K562 (cell line): Measurements from ENCODE around the gene TBC1D7. TPM values are rescaled to one million over a fixed set of nuclear protein-coding genes. Genes with fewer than 3 reads are reported as not detected.

Experiments used
- ATAC-seq: fragments of 200-7000 bp; cut with Tn5 transposase; 3 replicates; pipeline ENCODE4 v1.9.1; 2020; ENCODE audit warnings: moderate library complexity
- BruUV-seq: library from RNA; stranded (reverse); fragments of 400-500 nt; replicated peaks from 2 replicates; lab custom pipeline; 2021; lab: Mats Ljungman, UMichigan
- CTCF ChIA-PET: fragments of 300-600 bp; formaldehyde crosslinking; extraction: SDS; loops from one replicate; lab custom pipeline; 2021; ENCODE audit warnings: low intra/inter-chr PET ratio; lab: Yijun Ruan, JAX
- POLR2A ChIA-PET: fragments of 300-600, 350-650 bp; sonication (Branson Sonifier 250); formaldehyde crosslinking; extraction: SDS; loops from one replicate; lab custom pipeline; 2021; ENCODE audit warnings: antibody characterized with exemption, inconsistent platforms; lab: Yijun Ruan, JAX
- DNase-seq, 4 experiments: peaks; one replicate each; pipeline versions ENCODE4 v3.0.0 to v3.0.0-alpha.2; 2011 to 2018; ENCODE audit warnings: low spot score in 3 of 4, mixed read lengths in 3 of 4; ENCODE audit errors: extremely low read depth in 1 of 4
- FAIRE-seq: peaks from 2 replicates; lab custom pipeline; 2011; peaks lifted over from hg19 to GRCh38; lab: Jason Lieb, UNC
- H2AFZ ChIP-seq: 2 replicates; pipeline ENCODE4 v1.6.0; 2011; ENCODE audit warnings: low read depth, low read length, control low read depth, inconsistent platforms
- H3K27ac ChIP-seq: fragments of 200-600 bp; 3 replicates; pipeline ENCODE4 v1.8.0; 2011; ENCODE audit warnings: low read depth, mild to moderate bottlenecking, control low read depth, inconsistent platforms, low read length, moderate library complexity, mixed read lengths; ENCODE audit errors: extremely low read depth
- H3K27me3 ChIP-seq, 2 experiments: fragments of 300-600 bp in 1 of 2; 2 replicates in 1 of 2; 3 replicates in 1 of 2; pipeline versions ENCODE4 v1.6.0 to v1.8.0; 2011; ENCODE audit warnings: inconsistent platforms in 2 of 2, low read length in 2 of 2, mild to moderate bottlenecking in 1 of 2, mixed read lengths in 1 of 2, moderate library complexity in 1 of 2; ENCODE audit not compliant: control insufficient read depth in 2 of 2, insufficient read depth in 2 of 2
- H3K36me3 ChIP-seq: fragments of 300-600 bp; 3 replicates; pipeline ENCODE4 v1.8.0; 2011; ENCODE audit warnings: mild to moderate bottlenecking, low read length, inconsistent platforms; ENCODE audit not compliant: control insufficient read depth, insufficient read depth
- H3K4me1 ChIP-seq, 2 experiments: fragments of 200-600 bp in 1 of 2; replicated peaks in 1 of 2; 2 replicates in 1 of 2; 3 replicates in 1 of 2; pipeline versions ENCODE4 v1.5.1 to v1.8.0; 2011; ENCODE audit warnings: inconsistent platforms in 2 of 2, low read length in 2 of 2, mild to moderate bottlenecking in 1 of 2, mixed read lengths in 1 of 2, moderate library complexity in 1 of 2; ENCODE audit not compliant: control insufficient read depth in 2 of 2, insufficient read depth in 2 of 2
- H3K4me2 ChIP-seq: 2 replicates; pipeline ENCODE4 v1.6.1; 2011; ENCODE audit warnings: low read length, control low read depth, inconsistent platforms, mixed read lengths; ENCODE audit not compliant: insufficient read depth
- H3K4me3 ChIP-seq: fragments of 200-600 bp; sonication (generic), shearing (Covaris generic); 2 replicates; pipeline ENCODE4 v1.5.1; 2016; ENCODE audit warnings: control low read depth, inconsistent platforms
- H3K79me2 ChIP-seq: fragments of 200-600 bp; 3 replicates; pipeline ENCODE4 v1.8.0; 2011; ENCODE audit warnings: low read length, inconsistent platforms; ENCODE audit not compliant: control insufficient read depth, insufficient read depth
- H3K9ac ChIP-seq, 2 experiments: 2 replicates each; pipeline versions ENCODE4 v1.6.0 to v1.6.1; 2011; ENCODE audit warnings: low read depth in 2 of 2, low read length in 2 of 2, control low read depth in 1 of 2, inconsistent platforms in 1 of 2, mild to moderate bottlenecking in 1 of 2, mixed read lengths in 1 of 2; ENCODE audit not compliant: insufficient read depth in 1 of 2
- H3K9me1 ChIP-seq: one replicate; pipeline ENCODE4 v1.6.0; 2011; ENCODE audit warnings: inconsistent platforms, mild to moderate bottlenecking, low read length, moderate library complexity; ENCODE audit not compliant: control insufficient read depth, insufficient read depth
- H3K9me3 ChIP-seq: replicated peaks from 2 replicates; pipeline ENCODE4 v1.5.1; 2011; ENCODE audit warnings: low read depth, low read length, inconsistent platforms; ENCODE audit not compliant: control insufficient read depth, insufficient read depth
- H4K20me1 ChIP-seq: replicated peaks from 2 replicates; pipeline ENCODE4 v1.6.1; 2011; ENCODE audit warnings: low read length, inconsistent platforms, mixed read lengths; ENCODE audit not compliant: control insufficient read depth, insufficient read depth
- HDAC2 ChIP-seq: fragments of 450-650 bp; IDR thresholded peaks from 2 replicates; pipeline ENCODE4 v1.6.1; 2016; ENCODE audit warnings: mild to moderate bottlenecking
- LARP7 ChIP-seq: fragments of 450-650 bp; IDR thresholded peaks from 2 replicates; pipeline ENCODE4 v1.6.1; 2016
- MTA3 ChIP-seq: fragments of 450-650 bp; formaldehyde crosslinking; IDR thresholded peaks from 2 replicates; pipeline ENCODE4 v1.6.1; 2017; ENCODE audit warnings: mild to moderate bottlenecking, borderline replicate concordance
- NCOA4 ChIP-seq: fragments of 450-650 bp; IDR thresholded peaks from 2 replicates; pipeline ENCODE4 v1.6.1; 2018; ENCODE audit warnings: mild to moderate bottlenecking; ENCODE audit not compliant: partially characterized antibody
- RAD51 ChIP-seq: fragments of 450-650 bp; IDR thresholded peaks from 2 replicates; pipeline ENCODE4 v1.7.1; 2016; ENCODE audit warnings: low read depth, mild to moderate bottlenecking, borderline replicate concordance
- SREBF2 ChIP-seq: sonication (generic); formaldehyde crosslinking; IDR thresholded peaks from 2 replicates; pipeline ENCODE4 v1.4.0; 2020; ENCODE audit warnings: mild to moderate bottlenecking, missing genetic modification reagents
- ZNF282 ChIP-seq: sonication (generic); formaldehyde crosslinking; IDR thresholded peaks from 2 replicates; pipeline ENCODE4 v1.8.1; 2023; ENCODE audit warnings: missing genetic modification reagents
- ZNF444 ChIP-seq: fragments of 250-450 bp; sonication (Bioruptor Pico); IDR thresholded peaks from 2 replicates; pipeline ENCODE4 v1.4.0; 2020; ENCODE audit warnings: mild to moderate bottlenecking, moderate library complexity
- ZNF79 ChIP-seq: fragments of 250-450 bp; sonication (Bioruptor Pico); IDR thresholded peaks from 2 replicates; pipeline ENCODE4 v1.4.0; 2020; ENCODE audit warnings: low read depth, mild to moderate bottlenecking, moderate library complexity
- WGBS: fragments of 100-300 bp; shearing (Covaris generic); methylation state at CpG from one replicate; pipeline ENCODE4 v1.1.6; 2016; ENCODE audit warnings: low coverage, mixed read lengths; ENCODE audit not compliant: insufficient coverage; ENCODE audit errors: missing lambda C conversion rate; 5-methylcytosine and 5-hydroxymethylcytosine counted together
- in situ Hi-C: fragments of 300-500 bp; cut with MboI; formaldehyde crosslinking; loops from 4 replicates; pipeline ENCODE4 v1.15.0; 2018; ENCODE audit warnings: inconsistent platforms, mixed read lengths
- intact Hi-C: fragments of 100-400 bp; cut with micrococcal nuclease; formaldehyde crosslinking; loops from 2 replicates; pipeline ENCODE4 v1.14.2; 2022
- polyA plus RNA-seq, 8 experiments: library from polyadenylated mRNA; depleted of rRNA in 4 of 8; stranded (reverse) in 5 of 8; unstranded in 3 of 8; fragments of >200 nt; fragmentation: Nextera tagmentation in 2 of 8; fragmentation: Illumina TruSeq in 1 of 8; extraction: Ambion mirVana in 2 of 8; extraction: Trizol in 1 of 8; gene quantifications; 2 replicates each; pipeline versions ENCODE4 v1.2.1 to v1.2.3, GENCODE V29; 2011 to 2014; ENCODE audit warnings: inconsistent platforms in 1 of 8, missing spikeins in 1 of 8
- total RNA-seq, 7 experiments: library from RNA; depleted of rRNA in 6 of 7; stranded (reverse); fragments of >200 nt in 6 of 7; fragmentation: Illumina TruSeq in 2 of 7; extraction: Trizol in 2 of 7; gene quantifications; 2 replicates each; pipeline versions ENCODE4 v1.2.1 to v1.2.3, GENCODE V29; 2011 to 2021; ENCODE audit warnings: low replicate concordance in 1 of 7
- TF ChIP-seq, protein P1 (sequence below), 2 experiments: fragments of 200-800 bp in 1 of 2; sonication (Bioruptor generic) in 1 of 2; sonication (generic) in 1 of 2; formaldehyde crosslinking in 1 of 2; IDR thresholded peaks in 1 of 2; conservative IDR thresholded peaks in 1 of 2; 2 replicates each; pipeline versions ENCODE4 v1.5.0 to v1.6.1; 2016 to 2020; ENCODE audit warnings: missing compliant biosample characterization in 1 of 2, missing genetic modification characterization in 1 of 2, missing genetic modification reagents in 1 of 2
- TF ChIP-seq, protein P2 (sequence below): sonication (generic); formaldehyde crosslinking; IDR thresholded peaks from 2 replicates; pipeline ENCODE4 v1.8.0; 2022; ENCODE audit warnings: mild to moderate bottlenecking, missing genetic modification reagents
- TF ChIP-seq, protein P3 (sequence below): sonication (generic); formaldehyde crosslinking; IDR thresholded peaks from 2 replicates; pipeline ENCODE4 v1.8.0; 2022; ENCODE audit warnings: missing genetic modification reagents, mild to moderate bottlenecking, moderate library complexity, borderline replicate concordance

The TBC1D7 gene
- total and polyA plus RNA-seq, 9 of the 15 experiments (the other 6 are each of a cell fraction or from before 2014, with no cell fraction given), result 49.4 to 107 (median 61.1) TPM

DNA sequence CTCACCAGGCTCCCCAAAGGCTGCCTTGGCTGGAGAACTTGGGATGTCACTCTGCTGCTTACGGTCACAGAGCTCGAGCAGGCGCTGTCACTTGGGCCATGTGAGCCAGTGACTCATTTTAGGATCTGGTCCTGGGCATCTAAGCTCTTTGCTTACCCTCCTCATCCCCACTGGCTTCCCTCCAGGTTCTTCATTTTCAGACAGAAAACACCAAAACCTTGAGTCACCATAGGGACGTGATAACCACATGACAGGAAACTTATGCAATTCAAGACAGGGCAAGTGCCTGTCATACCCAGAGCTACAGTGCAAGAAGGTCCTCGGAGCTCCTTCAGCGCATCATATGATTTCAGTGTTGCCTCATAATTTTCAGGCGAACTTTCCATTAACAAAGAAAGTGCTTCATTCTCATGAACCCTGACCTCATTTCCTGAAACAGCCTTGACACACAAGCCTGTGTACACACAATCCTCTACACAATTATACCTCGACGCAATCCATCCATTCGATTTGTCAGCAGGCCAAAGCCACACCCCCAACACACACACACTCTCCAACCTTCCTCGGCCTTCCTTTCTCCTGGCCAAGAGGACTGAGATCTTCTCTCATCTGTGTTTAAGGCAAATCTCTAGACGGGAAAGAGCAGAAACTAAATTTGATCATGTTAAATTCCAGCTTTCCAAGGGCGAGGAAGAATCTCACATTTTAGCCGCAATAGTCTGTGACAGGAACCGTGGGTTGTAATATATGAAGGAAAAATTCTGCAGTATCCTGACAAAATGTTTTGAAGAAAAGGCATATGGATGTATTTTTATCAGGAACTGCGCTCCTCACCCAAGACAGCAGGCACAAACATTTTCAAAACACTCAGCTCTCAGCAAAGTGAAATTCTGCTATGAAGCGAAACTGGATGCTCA is 25.3 kb downstream of the TBC1D7 start:
- Histone ChIP-seq H3K36me3 (peaks cover 63% of the 10 kb centered on the region), H3K9me1 (no peaks in the 10 kb centered on the region), H3K9ac (peak overlapping the region in 1 of 2 experiments; percentile 55; a peak in 2 of 4 replicates), H3K27me3 (no peaks in the 10 kb centered on the region), H3K79me2 (no peaks in the 10 kb centered on the region), H3K9me3 (no peaks in the 10 kb centered on the region), H3K4me3 (no peak overlapping the region), H4K20me1 (no peaks in the 10 kb centered on the region), H2AFZ (no peak overlapping the region; the same call in 1 of the 2 replicates), H3K4me2 (peak overlapping the region; percentile 10), H3K4me1 (peaks cover 7 to 31% of the 10 kb centered on the region in 2 experiments; a peak in 4 of 5 replicates), H3K27ac (peak overlapping the region; percentile 64; the same call in 2 of the 3 replicates)
- BruUV-seq, result TSS peak; percentile 13
- DNase-seq, result peak; percentile 46 to 80 (median 62)
- peak; percentile 86 for ATAC-seq
- 53% methylated on average over 17 of the region's 17 CpGs for WGBS
- peak; percentile 84 for FAIRE-seq
- ChIA-PET POLR2A (interaction anchor here (0.6 to 2.3 kb wide), 5 partner anchors 13 to 244 kb away, joined by 3 to 7 read pairs (median 5); no protein-coding TSS in a partner anchor), CTCF (interaction anchor here (0.5 kb wide), 1 partner anchor 294 kb away, joined by 3 read pairs; no protein-coding TSS in a partner anchor)
- intact Hi-C loops, result no loop called here
- in situ Hi-C loops, result no loop called here
- TF ChIP-seq ZNF444 (CRISPR knock-in tag) (no peak), MTA3 (peak; percentile 49; the same call in 1 of the 2 replicates), LARP7 (no peak), SREBF2 (no peak), HDAC2 (peak; percentile 55; the same call in 1 of the 2 replicates), RAD51 (peak; percentile 66), NCOA4 (no peak), ZNF282 (CRISPR knock-in tag) (no peak), ZNF79 (CRISPR knock-in tag) (0 out of 2 replicates have a peak, but pooled peaks have one; percentile 30)
- TF ChIP-seq, protein P1, sequence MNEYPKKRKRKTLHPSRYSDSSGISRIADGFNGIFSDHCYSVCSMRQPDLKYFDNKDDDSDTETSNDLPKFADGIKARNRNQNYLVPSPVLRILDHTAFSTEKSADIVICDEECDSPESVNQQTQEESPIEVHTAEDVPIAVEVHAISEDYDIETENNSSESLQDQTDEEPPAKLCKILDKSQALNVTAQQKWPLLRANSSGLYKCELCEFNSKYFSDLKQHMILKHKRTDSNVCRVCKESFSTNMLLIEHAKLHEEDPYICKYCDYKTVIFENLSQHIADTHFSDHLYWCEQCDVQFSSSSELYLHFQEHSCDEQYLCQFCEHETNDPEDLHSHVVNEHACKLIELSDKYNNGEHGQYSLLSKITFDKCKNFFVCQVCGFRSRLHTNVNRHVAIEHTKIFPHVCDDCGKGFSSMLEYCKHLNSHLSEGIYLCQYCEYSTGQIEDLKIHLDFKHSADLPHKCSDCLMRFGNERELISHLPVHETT (CRISPR knock-in tag; conservative IDR thresholded peaks at IDR 0.05 in 1 of 2, IDR thresholded peaks at IDR 0.05 in 1 of 2), result no peak
- TF ChIP-seq, protein P2, sequence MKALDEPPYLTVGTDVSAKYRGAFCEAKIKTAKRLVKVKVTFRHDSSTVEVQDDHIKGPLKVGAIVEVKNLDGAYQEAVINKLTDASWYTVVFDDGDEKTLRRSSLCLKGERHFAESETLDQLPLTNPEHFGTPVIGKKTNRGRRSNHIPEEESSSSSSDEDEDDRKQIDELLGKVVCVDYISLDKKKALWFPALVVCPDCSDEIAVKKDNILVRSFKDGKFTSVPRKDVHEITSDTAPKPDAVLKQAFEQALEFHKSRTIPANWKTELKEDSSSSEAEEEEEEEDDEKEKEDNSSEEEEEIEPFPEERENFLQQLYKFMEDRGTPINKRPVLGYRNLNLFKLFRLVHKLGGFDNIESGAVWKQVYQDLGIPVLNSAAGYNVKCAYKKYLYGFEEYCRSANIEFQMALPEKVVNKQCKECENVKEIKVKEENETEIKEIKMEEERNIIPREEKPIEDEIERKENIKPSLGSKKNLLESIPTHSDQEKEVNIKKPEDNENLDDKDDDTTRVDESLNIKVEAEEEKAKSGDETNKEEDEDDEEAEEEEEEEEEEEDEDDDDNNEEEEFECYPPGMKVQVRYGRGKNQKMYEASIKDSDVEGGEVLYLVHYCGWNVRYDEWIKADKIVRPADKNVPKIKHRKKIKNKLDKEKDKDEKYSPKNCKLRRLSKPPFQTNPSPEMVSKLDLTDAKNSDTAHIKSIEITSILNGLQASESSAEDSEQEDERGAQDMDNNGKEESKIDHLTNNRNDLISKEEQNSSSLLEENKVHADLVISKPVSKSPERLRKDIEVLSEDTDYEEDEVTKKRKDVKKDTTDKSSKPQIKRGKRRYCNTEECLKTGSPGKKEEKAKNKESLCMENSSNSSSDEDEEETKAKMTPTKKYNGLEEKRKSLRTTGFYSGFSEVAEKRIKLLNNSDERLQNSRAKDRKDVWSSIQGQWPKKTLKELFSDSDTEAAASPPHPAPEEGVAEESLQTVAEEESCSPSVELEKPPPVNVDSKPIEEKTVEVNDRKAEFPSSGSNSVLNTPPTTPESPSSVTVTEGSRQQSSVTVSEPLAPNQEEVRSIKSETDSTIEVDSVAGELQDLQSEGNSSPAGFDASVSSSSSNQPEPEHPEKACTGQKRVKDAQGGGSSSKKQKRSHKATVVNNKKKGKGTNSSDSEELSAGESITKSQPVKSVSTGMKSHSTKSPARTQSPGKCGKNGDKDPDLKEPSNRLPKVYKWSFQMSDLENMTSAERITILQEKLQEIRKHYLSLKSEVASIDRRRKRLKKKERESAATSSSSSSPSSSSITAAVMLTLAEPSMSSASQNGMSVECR (CRISPR knock-in tag), result 0 out of 2 replicates have a peak, but pooled peaks have one; percentile 45
- TF ChIP-seq, protein P3, sequence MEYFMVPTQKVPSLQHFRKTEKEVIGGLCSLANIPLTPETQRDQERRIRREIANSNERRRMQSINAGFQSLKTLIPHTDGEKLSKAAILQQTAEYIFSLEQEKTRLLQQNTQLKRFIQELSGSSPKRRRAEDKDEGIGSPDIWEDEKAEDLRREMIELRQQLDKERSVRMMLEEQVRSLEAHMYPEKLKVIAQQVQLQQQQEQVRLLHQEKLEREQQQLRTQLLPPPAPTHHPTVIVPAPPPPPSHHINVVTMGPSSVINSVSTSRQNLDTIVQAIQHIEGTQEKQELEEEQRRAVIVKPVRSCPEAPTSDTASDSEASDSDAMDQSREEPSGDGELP (CRISPR knock-in tag), result peak; percentile 52; the same call in 1 of the 2 replicates
